K562 (cell line): ENCODE results near the gene ZDHHC20. TPM values are rescaled to one million over a fixed set of nuclear protein-coding genes. Genes with fewer than 3 reads are reported as not detected.

Source experiments
- ATAC-seq: fragments of 200-7000 bp; cut with Tn5 transposase; 3 replicates; pipeline ENCODE4 v1.9.1; 2020; ENCODE audit warnings: moderate library complexity
- BruUV-seq: library from RNA; stranded (reverse); fragments of 400-500 nt; replicated peaks from 2 replicates; lab custom pipeline; 2021; lab: Mats Ljungman, UMichigan
- CTCF ChIA-PET: fragments of 300-600 bp; formaldehyde crosslinking; extraction: SDS; loops from one replicate; lab custom pipeline; 2021; ENCODE audit warnings: low intra/inter-chr PET ratio; lab: Yijun Ruan, JAX
- POLR2A ChIA-PET: fragments of 300-600, 350-650 bp; sonication (Branson Sonifier 250); formaldehyde crosslinking; extraction: SDS; loops from one replicate; lab custom pipeline; 2021; ENCODE audit warnings: antibody characterized with exemption, inconsistent platforms; lab: Yijun Ruan, JAX
- DNase-seq, 4 experiments: peaks; one replicate each; pipeline versions ENCODE4 v3.0.0 to v3.0.0-alpha.2; 2011 to 2018; ENCODE audit warnings: low spot score in 3 of 4, mixed read lengths in 3 of 4; ENCODE audit errors: extremely low read depth in 1 of 4
- FAIRE-seq: peaks from 2 replicates; lab custom pipeline; 2011; peaks lifted over from hg19 to GRCh38; lab: Jason Lieb, UNC
- H2AFZ ChIP-seq: 2 replicates; pipeline ENCODE4 v1.6.0; 2011; ENCODE audit warnings: low read depth, low read length, control low read depth, inconsistent platforms
- H3K27ac ChIP-seq: fragments of 200-600 bp; 3 replicates; pipeline ENCODE4 v1.8.0; 2011; ENCODE audit warnings: low read depth, mild to moderate bottlenecking, control low read depth, inconsistent platforms, low read length, moderate library complexity, mixed read lengths; ENCODE audit errors: extremely low read depth
- H3K27me3 ChIP-seq, 2 experiments: fragments of 300-600 bp in 1 of 2; 2 replicates in 1 of 2; 3 replicates in 1 of 2; pipeline versions ENCODE4 v1.6.0 to v1.8.0; 2011; ENCODE audit warnings: inconsistent platforms in 2 of 2, low read length in 2 of 2, mild to moderate bottlenecking in 1 of 2, mixed read lengths in 1 of 2, moderate library complexity in 1 of 2; ENCODE audit not compliant: control insufficient read depth in 2 of 2, insufficient read depth in 2 of 2
- H3K36me3 ChIP-seq: fragments of 300-600 bp; 3 replicates; pipeline ENCODE4 v1.8.0; 2011; ENCODE audit warnings: mild to moderate bottlenecking, low read length, inconsistent platforms; ENCODE audit not compliant: control insufficient read depth, insufficient read depth
- H3K4me1 ChIP-seq, 2 experiments: fragments of 200-600 bp in 1 of 2; replicated peaks in 1 of 2; 2 replicates in 1 of 2; 3 replicates in 1 of 2; pipeline versions ENCODE4 v1.5.1 to v1.8.0; 2011; ENCODE audit warnings: inconsistent platforms in 2 of 2, low read length in 2 of 2, mild to moderate bottlenecking in 1 of 2, mixed read lengths in 1 of 2, moderate library complexity in 1 of 2; ENCODE audit not compliant: control insufficient read depth in 2 of 2, insufficient read depth in 2 of 2
- H3K4me2 ChIP-seq: 2 replicates; pipeline ENCODE4 v1.6.1; 2011; ENCODE audit warnings: low read length, control low read depth, inconsistent platforms, mixed read lengths; ENCODE audit not compliant: insufficient read depth
- H3K4me3 ChIP-seq: fragments of 200-600 bp; sonication (generic), shearing (Covaris generic); 2 replicates; pipeline ENCODE4 v1.5.1; 2016; ENCODE audit warnings: control low read depth, inconsistent platforms
- H3K79me2 ChIP-seq: fragments of 200-600 bp; 3 replicates; pipeline ENCODE4 v1.8.0; 2011; ENCODE audit warnings: low read length, inconsistent platforms; ENCODE audit not compliant: control insufficient read depth, insufficient read depth
- H3K9ac ChIP-seq, 2 experiments: 2 replicates each; pipeline versions ENCODE4 v1.6.0 to v1.6.1; 2011; ENCODE audit warnings: low read depth in 2 of 2, low read length in 2 of 2, control low read depth in 1 of 2, inconsistent platforms in 1 of 2, mild to moderate bottlenecking in 1 of 2, mixed read lengths in 1 of 2; ENCODE audit not compliant: insufficient read depth in 1 of 2
- H3K9me1 ChIP-seq: one replicate; pipeline ENCODE4 v1.6.0; 2011; ENCODE audit warnings: inconsistent platforms, mild to moderate bottlenecking, low read length, moderate library complexity; ENCODE audit not compliant: control insufficient read depth, insufficient read depth
- H3K9me3 ChIP-seq: replicated peaks from 2 replicates; pipeline ENCODE4 v1.5.1; 2011; ENCODE audit warnings: low read depth, low read length, inconsistent platforms; ENCODE audit not compliant: control insufficient read depth, insufficient read depth
- H4K20me1 ChIP-seq: replicated peaks from 2 replicates; pipeline ENCODE4 v1.6.1; 2011; ENCODE audit warnings: low read length, inconsistent platforms, mixed read lengths; ENCODE audit not compliant: control insufficient read depth, insufficient read depth
- DACH1 ChIP-seq: fragments of 450-650 bp; IDR thresholded peaks from 2 replicates; pipeline ENCODE4 v1.6.1; 2018; ENCODE audit not compliant: partially characterized antibody
- HMGXB4 ChIP-seq: sonication (generic); formaldehyde crosslinking; IDR thresholded peaks from 2 replicates; pipeline ENCODE4 v1.8.1; 2023; ENCODE audit warnings: mild to moderate bottlenecking, missing genetic modification reagents
- MLLT1 ChIP-seq, 2 experiments: fragments of 450-650 bp; IDR thresholded peaks; 2 replicates each; pipeline ENCODE4 v1.6.1; 2016
- REST ChIP-seq, 2 experiments: fragments of 450-650 bp; formaldehyde crosslinking in 1 of 2; IDR thresholded peaks; 2 replicates each; pipeline versions ENCODE4 v1.4.0 to v1.6.1; 2014 to 2020; ENCODE audit warnings: mild to moderate bottlenecking in 2 of 2, borderline replicate concordance in 1 of 2, low read depth in 1 of 2
- ZNF512 ChIP-seq: IDR thresholded peaks from 2 replicates; pipeline ENCODE4 v1.6.1; 2016; ENCODE audit warnings: missing genetic modification characterization, missing compliant biosample characterization
- WGBS: fragments of 100-300 bp; shearing (Covaris generic); methylation state at CpG from one replicate; pipeline ENCODE4 v1.1.6; 2016; ENCODE audit warnings: low coverage, mixed read lengths; ENCODE audit not compliant: insufficient coverage; ENCODE audit errors: missing lambda C conversion rate; 5-methylcytosine and 5-hydroxymethylcytosine counted together
- in situ Hi-C: fragments of 300-500 bp; cut with MboI; formaldehyde crosslinking; loops from 4 replicates; pipeline ENCODE4 v1.15.0; 2018; ENCODE audit warnings: inconsistent platforms, mixed read lengths
- intact Hi-C: fragments of 100-400 bp; cut with micrococcal nuclease; formaldehyde crosslinking; loops from 2 replicates; pipeline ENCODE4 v1.14.2; 2022
- polyA plus RNA-seq, 8 experiments: library from polyadenylated mRNA; depleted of rRNA in 4 of 8; stranded (reverse) in 5 of 8; unstranded in 3 of 8; fragments of >200 nt; fragmentation: Nextera tagmentation in 2 of 8; fragmentation: Illumina TruSeq in 1 of 8; extraction: Ambion mirVana in 2 of 8; extraction: Trizol in 1 of 8; gene quantifications; 2 replicates each; pipeline versions ENCODE4 v1.2.1 to v1.2.3, GENCODE V29; 2011 to 2014; ENCODE audit warnings: inconsistent platforms in 1 of 8, missing spikeins in 1 of 8
- total RNA-seq, 7 experiments: library from RNA; depleted of rRNA in 6 of 7; stranded (reverse); fragments of >200 nt in 6 of 7; fragmentation: Illumina TruSeq in 2 of 7; extraction: Trizol in 2 of 7; gene quantifications; 2 replicates each; pipeline versions ENCODE4 v1.2.1 to v1.2.3, GENCODE V29; 2011 to 2021; ENCODE audit warnings: low replicate concordance in 1 of 7

ZDHHC20 gene
- total and polyA plus RNA-seq, 9 of the 15 experiments (the other 6 are each of a cell fraction or from before 2014, with no cell fraction given) = 2.7 to 20.9 (median 15.8) TPM

- Histone ChIP-seq H3K9me1 (no peaks in the 10 kb centered on the region), H2AFZ (peak overlapping the region; percentile 74), H3K36me3 (no peaks in the 10 kb centered on the region), H4K20me1 (no peaks in the 10 kb centered on the region), H3K79me2 (no peaks in the 10 kb centered on the region), H3K4me1 (no peaks in the 10 kb centered on the region), H3K4me2 (peak overlapping the region; percentile 50), H3K9ac (no peak overlapping the region), H3K27ac (no peak overlapping the region), H3K4me3 (no peak overlapping the region), H3K9me3 (no peaks in the 10 kb centered on the region), H3K27me3 (no peaks in the 10 kb centered on the region)
- no TSS peak for BruUV-seq
- ChIA-PET POLR2A (no interaction called here), CTCF (interaction anchor here (0.8 to 1.5 kb wide), 4 partner anchors 103 to 1297 kb away, joined by 3 to 5 read pairs (median 4); no protein-coding TSS in a partner anchor)
- intact Hi-C loops = loop anchor here (1.0 to 10.0 kb wide), 5 partner anchors 132 to 987 kb away; no protein-coding TSS in a partner anchor
- FAIRE-seq (peak; percentile 87), DNase-seq (peak; percentile 17 to 77 (median 18)), ATAC-seq (peak; percentile 77)
- 9% methylated on average over 6 of the region's 8 CpGs for WGBS
- in situ Hi-C loops = loop anchor here (25.0 kb wide), 1 partner anchor 1308 kb away; no protein-coding TSS in a partner anchor
- no peak for TF ChIP-seq DACH1
- peak; percentile 91 for TF ChIP-seq ZNF512
- no peak for TF ChIP-seq HMGXB4 (CRISPR knock-in tag)
- no peak for TF ChIP-seq MLLT1 (IDR thresholded peaks at IDR 0.05)
- peak; percentile 51; the same call in 1 of the 2 replicates for TF ChIP-seq REST (IDR thresholded peaks at IDR 0.05; ENCODE audit: borderline replicate concordance)
- no peak for TF ChIP-seq REST (CRISPR knock-in tag; IDR thresholded peaks at IDR 0.05; ENCODE audit: low read depth)
Measured at GRCh38 chr13:21478881-21479808, 20.0 kb upstream of the ZDHHC20 start.
